Mammary epithelial cell (primary cell): Measurements from ENCODE around the gene CHAF1A.

Source experiments
- EZH2 ChIP-seq: IDR thresholded peaks from 2 replicates; pipeline ENCODE4 v1.6.1; 2012; ENCODE audit warnings: low read length, inconsistent platforms, borderline replicate concordance
- TF ChIP-seq, protein P1 (sequence below), 2 donors: IDR thresholded peaks in 1 of 2; conservative IDR thresholded peaks in 1 of 2; 2 replicates each; pipeline ENCODE4 v1.5.1; 2011 to 2012; ENCODE audit warnings: inconsistent platforms in 2 of 2, low read length in 2 of 2, mild to moderate bottlenecking in 2 of 2, control low read depth in 1 of 2, low read depth in 1 of 2; ENCODE audit not compliant: insufficient read depth in 1 of 2; ENCODE audit errors: extremely low read depth in 1 of 2

DNA sequence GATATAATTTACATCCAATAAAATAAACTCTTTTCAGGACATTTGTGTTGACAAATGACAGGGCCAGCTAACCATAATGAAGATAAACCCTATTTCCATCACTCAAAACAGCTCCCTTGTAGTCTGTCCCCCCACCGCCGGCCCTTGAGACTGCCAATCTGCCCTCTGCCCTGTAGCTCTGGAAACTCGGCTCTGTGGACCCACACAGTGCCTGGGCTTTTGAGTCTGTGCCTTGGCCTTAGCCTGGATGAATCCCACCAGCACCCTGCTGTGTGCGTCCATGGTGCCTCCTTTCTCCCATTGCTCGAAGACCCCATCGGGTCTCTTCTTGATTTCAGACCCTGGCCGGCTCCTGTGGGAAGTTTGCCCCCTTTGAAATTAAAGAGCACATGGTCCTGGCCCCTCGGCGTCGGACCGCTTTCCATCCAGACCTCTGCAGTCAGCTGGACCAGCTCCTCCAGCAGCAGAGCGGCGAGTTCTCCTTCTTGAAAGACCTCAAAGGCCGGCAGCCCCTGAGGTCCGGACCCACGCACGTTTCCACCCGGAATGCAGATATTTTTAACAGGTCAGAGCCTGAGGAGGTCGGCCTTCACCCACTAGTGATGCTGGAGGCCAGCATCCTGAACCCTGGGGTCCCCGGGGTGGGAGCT is 26.0 kb downstream of the CHAF1A start:
- TF ChIP-seq, protein P1, sequence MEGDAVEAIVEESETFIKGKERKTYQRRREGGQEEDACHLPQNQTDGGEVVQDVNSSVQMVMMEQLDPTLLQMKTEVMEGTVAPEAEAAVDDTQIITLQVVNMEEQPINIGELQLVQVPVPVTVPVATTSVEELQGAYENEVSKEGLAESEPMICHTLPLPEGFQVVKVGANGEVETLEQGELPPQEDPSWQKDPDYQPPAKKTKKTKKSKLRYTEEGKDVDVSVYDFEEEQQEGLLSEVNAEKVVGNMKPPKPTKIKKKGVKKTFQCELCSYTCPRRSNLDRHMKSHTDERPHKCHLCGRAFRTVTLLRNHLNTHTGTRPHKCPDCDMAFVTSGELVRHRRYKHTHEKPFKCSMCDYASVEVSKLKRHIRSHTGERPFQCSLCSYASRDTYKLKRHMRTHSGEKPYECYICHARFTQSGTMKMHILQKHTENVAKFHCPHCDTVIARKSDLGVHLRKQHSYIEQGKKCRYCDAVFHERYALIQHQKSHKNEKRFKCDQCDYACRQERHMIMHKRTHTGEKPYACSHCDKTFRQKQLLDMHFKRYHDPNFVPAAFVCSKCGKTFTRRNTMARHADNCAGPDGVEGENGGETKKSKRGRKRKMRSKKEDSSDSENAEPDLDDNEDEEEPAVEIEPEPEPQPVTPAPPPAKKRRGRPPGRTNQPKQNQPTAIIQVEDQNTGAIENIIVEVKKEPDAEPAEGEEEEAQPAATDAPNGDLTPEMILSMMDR (conservative IDR thresholded peaks at IDR 0.05 in 1 of 2, IDR thresholded peaks at IDR 0.05 in 1 of 2; ENCODE audit: extremely low read depth in 1 of 2, insufficient read depth in 1 of 2, low read depth in 1 of 2, low read length in 2 of 2): no peak
- TF ChIP-seq EZH2: no peak
